GM21529 (cell line): Measurements from ENCODE around the gene MISP3.

Experiments used
- ATAC-seq: cut with Tn5 transposase; IDR thresholded peaks from one replicate; pipeline ENCODE4 v1.9.1; 2021; ENCODE audit not compliant: unreplicated experiment

Gene MISP3

DNA sequence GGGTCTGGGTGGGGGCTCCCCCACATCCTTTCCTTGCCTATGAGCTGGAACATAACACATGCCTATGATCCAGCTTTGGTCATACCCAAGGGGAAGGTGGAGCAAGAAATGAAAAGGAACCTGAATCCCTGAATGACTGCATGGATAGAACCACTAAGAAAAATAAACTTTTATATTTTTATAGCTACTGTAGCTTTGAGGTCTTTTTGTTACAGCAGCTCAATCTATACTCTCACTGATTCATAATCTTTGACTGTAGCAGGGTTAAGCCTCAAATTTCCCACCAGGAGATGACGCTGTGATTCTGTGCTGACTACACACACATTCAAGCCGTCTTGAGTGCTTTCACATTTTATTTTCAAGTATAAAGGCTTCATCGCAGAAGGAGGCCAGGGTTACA is 19.6 kb upstream of the MISP3 start:
- ATAC-seq: no peak

GRCh38 chr19:14053500-14053899 is 19.1 kb upstream of the MISP3 start:
- ATAC-seq: no peak

DNA sequence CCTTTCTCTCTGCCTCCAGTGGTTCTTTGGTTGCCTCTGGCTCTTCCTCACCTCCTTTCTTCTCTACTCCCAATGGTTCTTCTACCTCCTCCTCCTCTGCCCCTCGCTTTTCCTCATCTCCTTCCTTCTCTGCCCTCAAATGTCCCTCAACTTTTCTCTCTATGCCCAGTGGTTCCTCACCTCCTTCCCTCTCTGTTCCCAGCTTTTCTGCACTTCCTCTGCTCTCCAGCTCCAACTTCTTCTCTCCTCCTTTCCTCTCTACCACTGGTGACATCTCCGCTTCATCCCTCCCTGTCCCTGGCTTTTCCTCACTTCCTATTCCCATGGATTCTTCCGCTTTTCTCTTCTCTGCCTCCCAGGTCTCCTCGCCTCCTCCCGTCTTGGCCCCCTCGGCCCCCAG is 18.5 kb upstream of the MISP3 start:
- no peak for ATAC-seq

GRCh38 chr19:14054721-14055120 is 17.9 kb upstream of the MISP3 start:
- no peak for ATAC-seq

GRCh38 chr19:14055396-14055795 is 17.2 kb upstream of the MISP3 start:
- ATAC-seq: no peak

DNA sequence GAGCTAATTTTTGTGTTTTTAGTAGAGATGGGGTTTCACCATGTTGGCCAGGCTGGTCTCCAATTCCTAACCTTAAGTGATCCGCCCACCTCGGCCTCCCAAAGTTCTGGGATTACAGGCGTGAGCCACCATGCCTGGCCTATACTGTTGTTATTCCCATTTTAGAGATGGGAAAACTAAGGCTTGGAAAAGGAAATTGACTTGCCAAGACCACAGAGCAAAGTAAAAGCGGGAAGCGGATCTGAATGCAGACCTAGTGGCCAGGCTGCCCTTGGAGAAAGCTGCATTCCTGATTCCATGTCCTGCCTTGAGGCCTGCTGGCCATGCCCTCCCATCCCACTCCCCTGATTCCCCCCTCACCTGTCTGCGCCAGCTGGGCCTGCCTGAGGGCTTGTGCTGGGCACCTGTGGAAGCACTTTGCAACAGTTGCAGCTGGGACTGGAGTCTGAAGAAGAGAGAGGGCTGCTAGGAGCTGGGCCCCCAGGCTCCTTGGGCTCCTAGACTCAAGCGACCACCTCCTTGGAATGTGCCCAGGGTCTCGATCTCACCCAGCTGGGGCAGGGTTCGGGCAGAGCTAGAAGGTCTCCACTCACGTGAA is 16.4 kb upstream of the MISP3 start:
- ATAC-seq: no peak

GRCh38 chr19:14056741-14057356 is 15.7 kb upstream of the MISP3 start:
- ATAC-seq: no peak

DNA sequence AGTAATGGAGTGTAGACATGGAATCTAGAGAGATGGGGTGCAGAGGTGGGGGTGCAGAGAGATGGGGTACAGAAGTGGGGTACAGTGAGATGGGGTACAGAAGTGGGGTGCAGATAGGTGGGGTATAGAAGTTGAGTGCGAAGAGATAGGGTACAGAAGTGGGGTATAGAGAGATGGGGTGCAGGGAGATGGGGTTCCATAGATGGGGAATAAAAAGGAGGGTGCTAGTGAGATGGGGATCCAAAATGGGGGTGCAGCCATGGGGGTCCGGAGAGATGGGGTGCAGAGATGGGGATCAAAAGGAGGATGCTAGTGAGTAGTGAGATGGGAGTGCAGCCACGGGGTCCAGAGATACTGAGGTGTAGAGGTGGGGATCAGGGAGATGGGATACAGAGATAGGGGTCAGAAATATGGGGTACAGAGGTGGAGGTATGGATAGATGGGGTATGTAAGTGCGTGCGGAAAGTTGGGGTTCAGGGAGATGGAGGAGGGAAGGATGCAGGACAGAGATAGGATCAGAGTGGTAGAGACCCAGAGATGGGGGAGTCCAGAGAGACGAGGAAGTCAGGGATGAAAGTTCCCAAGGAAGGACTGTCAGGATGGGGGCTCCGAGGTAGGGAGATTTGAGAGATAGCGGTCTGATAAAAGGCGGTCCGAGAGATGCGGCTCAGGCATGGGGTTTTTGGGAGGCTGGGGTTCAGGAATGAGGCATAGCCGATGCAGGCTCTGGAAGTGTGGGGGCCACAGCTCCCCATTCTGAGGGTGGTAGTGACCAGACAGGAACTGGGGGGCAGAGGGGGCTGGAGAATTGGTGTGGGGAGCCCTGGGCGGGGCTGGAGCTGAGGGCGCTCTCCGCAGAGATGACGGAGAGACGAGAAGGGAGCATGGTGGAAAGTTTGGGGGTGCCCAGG is 14.1 kb upstream of the MISP3 start:
- no peak for ATAC-seq

- no peak for ATAC-seq
Measured at GRCh38 chr19:14059093-14059480, 13.5 kb upstream of the MISP3 start.

DNA sequence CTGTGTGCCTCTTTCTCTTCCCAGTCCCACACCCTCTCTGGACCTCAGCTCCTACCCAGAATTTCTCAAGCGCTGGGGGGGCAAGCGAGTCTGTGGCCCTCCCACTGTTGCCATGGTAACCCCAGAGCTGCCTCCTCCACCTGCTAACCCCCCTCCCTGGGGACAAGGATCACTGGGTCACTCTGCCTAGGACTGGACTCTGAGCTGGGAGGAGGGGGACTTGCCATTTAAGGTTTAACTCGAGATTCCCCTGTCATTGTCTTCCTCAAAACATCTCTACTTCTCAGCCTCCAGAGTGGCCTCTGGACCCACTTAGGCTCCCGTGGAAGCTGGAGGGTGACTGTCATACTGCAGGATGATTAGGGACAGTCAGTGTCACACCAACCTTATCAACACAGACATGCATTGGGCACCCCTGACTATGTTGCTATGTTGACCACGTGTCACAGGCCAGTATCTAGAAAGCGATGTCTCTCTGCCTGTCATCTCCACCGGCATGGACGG is 12.9 kb upstream of the MISP3 start:
- no peak for ATAC-seq

GRCh38 chr19:14061081-14061749 is 11.4 kb upstream of the MISP3 start:
- no peak for ATAC-seq

DNA sequence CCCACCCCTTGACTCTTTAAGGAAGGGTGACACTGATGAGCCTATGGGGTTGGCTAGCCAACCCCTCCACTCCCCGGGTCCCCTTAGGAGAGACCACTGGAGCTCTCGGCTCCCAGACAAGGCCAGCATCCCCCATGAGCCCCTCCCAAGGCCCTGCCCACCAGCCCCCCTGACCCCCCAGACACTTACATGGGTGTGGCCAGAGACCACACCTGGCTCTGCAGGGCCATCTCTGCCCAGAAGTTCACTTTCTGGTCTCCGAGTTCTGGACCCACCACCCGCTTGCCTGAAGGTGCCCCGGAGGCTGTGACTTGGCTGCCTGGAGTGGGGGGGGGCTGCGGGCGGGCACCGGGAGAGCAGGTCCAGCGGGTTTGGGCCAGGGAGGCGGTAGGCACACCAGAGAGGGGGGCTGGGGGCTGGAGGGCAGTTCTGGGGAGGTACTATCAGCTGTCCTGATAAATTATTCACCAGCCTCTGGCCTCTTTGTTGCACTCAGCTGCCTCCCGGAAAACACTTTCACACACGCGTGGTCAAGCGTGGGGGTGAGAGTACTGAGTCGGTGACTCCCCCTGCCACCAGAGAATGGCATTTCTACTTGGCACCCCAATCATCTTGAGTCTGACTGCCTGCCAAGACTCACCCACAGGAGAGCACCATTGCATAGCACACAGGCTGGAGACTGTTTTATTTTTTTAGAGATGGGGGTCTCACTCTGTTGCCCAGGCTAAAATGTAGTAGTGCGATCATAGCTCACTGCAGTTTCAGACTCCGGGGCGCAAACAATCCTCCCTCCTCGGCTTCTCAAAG is 10.6 kb upstream of the MISP3 start, which contains the start of gene PALM3:
Gene PALM3, minus strand, starts transcription at position 326 of the 807 bp plus-strand sequence. Its CDS starts 96 bp downstream, at position 230.
- no peak for ATAC-seq

GRCh38 chr19:14062558-14062855 is 10.1 kb upstream of the MISP3 start:
- no peak for ATAC-seq

- ATAC-seq: no peak
Measured at GRCh38 chr19:14063105-14063504, 9.5 kb upstream of the MISP3 start.

DNA sequence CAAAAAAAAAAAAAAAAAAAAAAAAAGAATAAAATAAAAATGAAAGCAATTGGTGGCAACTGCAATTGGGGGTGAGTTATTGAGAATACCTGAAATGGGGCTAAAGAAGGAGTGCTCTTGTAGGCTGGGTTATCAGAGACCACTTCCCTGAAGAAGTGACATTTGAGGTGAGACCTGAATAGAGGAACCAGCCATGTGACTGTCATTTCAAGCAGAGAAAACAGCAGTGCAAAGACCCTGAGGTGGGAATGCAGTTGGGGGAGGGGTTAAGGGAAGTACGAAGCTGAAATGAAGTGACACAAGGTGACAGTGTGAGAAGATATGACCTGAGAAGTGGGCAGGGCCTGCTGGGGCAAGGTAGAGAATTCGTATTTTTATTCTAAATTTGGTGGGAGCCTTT is 6.5 kb upstream of the MISP3 start:
- ATAC-seq: no peak

DNA sequence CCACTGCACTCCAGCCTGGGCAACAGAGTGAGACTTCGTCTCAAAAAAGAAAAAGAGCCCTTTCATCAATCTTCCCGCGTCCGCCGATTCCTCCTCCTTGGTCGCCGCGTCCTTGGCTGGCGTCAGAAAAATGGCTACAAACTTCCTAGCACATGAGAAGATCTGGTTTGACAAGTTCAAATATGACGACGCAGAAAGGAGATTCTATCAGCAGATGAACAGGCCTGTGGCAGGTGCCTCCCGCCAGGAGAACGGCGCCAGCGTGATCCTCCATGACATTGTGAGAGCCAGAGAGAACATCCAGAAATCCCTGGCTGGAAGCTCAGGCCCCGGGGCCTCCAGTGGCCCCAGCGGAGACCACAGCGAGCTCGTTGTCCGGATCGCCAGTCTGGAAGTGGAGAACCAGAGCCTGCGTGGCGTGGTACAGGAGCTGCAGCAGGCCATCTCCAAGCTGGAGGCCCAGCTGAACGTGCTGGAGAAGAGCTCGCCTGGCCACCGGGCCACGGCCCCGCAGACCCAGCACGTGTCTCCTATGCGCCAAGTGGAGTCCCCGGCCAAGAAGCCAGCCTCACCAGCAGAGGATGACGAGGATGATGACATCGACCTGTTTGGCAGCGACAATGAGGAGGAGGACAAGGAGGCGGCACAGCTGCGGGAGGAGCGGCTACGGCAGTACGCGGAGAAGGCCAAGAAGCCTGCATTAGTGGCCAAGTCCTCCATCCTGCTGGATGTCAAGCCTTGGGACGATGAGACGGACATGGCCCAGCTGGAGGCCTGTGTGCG is 2.1 kb upstream of the MISP3 start:
- no peak for ATAC-seq

GRCh38 chr19:14073261-14073924 is 807 bp downstream of the MISP3 start:
- peak; percentile 37 for ATAC-seq

GRCh38 chr19:14073925-14074838 is 1.6 kb downstream of the MISP3 start:
- peak; percentile 5 for ATAC-seq
